Amniotic stem cell (primary cell): ENCODE results near the gene SCO1.

Experiments
- DNase-seq: peaks from one replicate; lab custom pipeline; 2025; lab: John Stamatoyannopoulos, UW

SCO1 gene

GRCh38 chr17:10652984-10653659 is 44.2 kb downstream of the SCO1 start:
- DNase-seq, result no peak

DNA sequence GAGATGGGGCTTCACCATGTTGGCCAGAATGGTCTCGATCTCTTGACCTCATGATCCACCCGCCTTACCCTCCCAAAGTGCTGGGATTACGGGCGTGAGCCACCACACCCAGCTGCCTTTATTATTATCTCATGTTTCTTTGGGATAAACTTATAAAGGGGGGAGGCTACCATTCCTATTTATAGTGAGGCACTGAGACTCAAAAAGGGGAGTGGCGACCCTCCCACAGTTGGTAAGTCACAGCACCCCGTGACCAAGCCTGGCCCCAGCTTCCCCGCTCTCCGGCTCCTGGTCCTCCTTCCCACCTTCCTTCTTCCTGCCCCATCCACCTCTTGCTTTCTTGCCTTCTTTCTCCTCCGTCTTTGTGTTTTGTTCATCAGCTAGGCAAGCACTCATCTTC is 45.4 kb downstream of the SCO1 start:
- no peak for DNase-seq

- DNase-seq, result no peak
Measured at GRCh38 chr17:10649602-10650001, 47.7 kb downstream of the SCO1 start.

DNA sequence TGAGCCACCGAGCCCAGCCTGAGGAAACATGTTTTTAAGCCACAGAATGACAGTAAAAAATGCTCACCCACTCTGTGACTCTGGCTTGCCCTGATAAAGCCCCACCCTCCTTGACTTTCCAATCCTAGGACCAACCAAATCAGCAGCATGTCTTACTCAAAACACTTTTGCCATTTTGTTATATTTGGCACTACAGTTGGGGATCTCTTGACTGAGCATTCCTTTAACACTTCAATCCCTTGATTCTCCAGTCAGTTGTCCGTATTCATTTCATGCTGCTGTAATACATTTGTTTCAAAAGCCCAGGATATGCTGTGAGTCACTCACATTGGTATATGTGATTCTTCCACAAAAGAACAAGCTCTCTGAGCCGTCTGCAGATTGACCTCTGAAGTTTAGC is 48.4 kb downstream of the SCO1 start:
- DNase-seq, result no peak

DNA sequence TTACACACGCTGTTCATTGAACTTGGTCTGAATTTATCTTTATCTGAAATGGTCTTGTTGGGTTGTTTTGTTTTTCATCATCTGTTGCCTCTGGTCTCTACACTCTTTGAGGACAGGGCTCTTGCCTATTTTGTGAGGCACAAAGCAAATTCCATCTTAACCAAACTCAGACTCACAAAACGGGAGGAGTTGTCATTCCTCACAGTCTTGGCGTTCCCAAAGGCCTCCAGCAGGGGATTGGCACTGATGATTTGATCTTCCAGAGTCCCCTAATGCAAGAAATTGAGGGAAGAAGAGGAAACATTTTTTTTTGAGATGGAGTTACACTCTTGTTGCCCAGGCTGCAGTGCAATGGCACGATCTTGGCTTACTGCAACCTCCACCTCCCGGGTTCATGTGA is 49.0 kb downstream of the SCO1 start:
- DNase-seq, result no peak

DNA sequence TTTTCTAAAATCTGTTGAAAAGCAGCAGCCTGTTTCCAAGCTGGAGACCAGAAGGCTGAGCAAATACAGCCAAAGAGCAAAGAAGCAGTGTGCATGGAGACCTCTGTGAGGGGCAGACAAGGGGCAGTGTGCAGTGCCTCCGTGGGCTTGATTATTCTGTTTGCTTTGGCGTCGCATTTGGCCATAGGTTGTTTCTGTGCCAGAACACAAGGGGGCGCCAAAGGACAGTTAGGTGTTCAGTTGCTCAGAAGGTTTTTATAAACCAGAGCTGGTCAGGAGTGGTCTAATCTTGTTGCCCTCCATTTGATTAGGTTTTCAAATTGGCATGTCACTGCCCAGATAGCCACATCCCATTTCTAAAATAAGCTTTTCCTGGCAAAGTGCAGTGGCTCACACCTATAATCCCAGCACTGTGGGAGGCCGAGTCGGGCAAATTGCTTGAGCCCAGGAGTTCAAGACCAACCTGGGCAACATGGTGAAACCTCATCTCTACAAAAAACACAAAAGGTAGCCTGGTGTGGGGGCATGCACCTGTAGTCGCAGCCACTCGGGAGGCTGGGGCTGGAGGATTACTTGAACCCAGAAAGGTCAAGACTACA is 50.8 kb downstream of the SCO1 start:
- peak; percentile 22 for DNase-seq

DNA sequence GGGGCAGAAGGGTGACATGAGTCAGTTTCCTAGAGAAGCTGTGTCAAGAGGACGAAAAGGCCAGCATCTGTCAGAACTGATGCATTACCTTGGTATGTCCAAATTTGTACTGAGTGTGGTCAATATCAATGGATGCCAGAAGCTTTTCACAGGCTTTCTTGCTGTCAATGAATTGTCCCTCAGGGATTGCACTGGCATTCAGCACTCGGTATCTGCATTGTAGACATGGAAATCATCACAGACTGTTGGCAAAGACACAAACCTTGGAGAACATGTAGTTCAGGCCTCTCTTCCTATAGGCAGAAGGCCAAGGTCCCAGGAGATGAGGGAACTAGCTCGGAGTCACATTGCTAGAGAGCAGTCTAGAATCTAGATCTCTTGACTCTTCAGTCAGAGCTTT is 56.9 kb downstream of the SCO1 start:
- no peak for DNase-seq

- DNase-seq, result no peak
Measured at GRCh38 chr17:10638151-10638550, 59.2 kb downstream of the SCO1 start.

GRCh38 chr17:10635290-10635689 is 62.0 kb downstream of the SCO1 start:
- DNase-seq, result no peak

DNA sequence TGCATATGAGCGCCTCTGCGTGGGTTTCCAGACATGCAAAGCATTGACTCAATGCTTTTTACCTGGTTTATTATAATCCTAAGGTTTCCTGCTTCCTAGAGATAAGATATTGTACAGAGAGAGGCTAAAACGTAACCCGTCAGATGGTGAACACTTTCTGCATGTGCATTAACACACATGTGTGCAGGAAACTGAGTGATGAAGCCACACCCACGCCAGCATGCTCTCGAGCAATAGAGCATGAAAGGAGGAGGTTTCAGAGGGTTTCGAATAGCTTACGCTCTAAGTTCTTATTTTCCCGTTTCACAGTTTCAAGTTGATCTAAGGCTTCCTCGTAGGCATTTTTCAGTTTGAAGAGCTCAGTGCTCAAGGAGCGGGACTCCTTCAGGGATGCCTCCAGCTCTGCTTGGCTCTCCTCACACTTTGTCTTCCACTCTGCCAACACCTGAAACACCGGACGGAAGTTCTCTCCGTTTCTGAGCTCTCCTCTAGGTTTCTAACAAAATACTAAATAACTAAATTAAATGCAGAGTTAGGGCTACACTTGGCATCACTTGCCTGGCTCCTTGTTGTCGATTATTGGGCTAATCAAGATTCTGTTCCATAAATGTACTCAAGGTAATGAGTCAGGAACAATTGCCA is 63.5 kb downstream of the SCO1 start:
- DNase-seq, result no peak

DNA sequence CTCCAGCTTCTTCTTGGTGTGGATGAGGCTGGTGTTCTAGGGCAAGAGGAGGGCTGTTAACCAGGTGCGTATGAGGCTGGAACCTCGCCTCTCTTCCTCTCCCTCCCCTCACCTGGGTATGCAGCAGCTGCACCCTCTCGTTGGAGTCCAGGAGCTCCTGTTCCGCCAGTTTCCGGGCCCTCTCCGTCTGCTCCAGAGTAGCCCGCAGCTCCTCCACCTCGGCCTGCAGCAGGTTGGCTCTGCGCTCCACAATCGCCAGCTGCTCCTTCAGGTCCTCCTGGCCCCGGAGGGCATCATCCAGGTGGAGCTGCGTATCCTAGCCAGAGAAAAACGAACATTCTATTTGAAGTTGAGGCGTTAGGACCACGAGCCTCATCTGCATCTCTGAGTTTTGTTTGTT is 65.6 kb downstream of the SCO1 start:
- DNase-seq, result no peak

DNA sequence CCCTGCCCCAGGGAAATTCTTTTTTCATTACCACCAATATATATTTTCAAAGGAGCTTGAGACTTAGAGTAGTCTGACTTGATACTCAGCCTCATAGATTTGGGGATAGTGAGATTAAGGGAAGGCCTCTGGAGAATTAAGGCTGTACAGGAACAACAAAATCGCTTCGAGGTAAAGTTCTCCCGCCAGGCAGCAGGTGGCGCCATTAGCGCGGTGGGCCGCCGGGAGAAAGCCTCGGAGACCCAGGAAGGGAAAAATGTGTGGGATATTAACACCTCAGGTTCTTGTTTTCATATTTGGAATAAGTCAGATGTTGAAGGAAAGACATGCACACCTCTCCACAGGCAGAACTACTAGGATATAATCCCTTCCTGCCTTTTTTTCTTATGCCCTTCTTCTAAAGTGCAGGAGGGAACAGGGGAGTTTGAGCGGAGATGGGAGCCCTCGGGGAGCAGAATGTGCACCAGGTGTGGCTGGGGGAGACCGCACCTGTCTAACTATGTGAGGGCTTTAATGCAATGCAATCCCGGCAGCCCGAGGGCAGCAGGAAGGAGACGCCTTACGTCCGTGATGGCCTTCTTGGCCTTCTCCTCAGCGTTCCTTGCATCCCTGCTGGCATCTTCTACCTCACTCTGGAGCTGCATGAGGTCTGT is 66.2 kb downstream of the SCO1 start:
- no peak for DNase-seq

GRCh38 chr17:10629706-10630105 is 67.6 kb downstream of the SCO1 start:
- DNase-seq, result no peak

DNA sequence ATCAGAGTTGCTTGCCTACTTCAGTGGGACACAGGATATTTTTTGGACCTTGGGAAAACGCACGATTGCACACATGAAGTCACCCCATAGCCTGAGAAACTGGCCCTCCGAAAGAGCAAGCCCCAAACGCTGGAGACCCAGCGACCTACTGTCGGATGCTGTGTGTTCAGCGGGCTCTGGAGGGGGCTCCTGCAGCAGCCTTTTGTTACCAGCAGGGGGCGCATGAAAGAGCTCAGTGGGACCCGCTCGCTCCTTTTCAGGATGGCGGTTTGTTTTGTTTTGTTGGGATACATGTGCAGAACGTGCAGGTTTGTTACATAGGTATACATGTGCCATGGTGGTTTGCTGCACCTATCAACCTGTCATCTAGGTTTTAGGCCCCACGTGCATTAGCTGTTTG is 68.6 kb downstream of the SCO1 start:
- DNase-seq, result no peak

DNA sequence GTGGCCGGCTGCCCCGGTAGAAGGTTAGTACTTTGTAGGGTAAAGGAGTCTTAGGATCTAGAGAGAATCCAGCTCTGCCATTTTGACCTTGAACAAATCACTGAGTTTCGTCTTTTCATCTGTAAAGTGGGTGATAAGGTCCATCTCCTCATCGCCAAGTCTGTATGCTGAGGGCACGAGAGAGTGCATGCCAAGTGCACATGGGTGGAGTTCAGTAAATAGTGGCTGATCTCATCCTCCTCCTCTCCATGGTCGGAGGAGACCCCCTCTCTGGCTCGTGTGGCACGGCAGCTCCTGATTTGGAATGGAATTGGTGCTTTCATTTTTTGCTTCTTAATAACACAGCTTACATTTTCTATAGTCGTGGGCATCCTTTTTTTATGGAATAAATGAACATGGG is 70.9 kb downstream of the SCO1 start:
- no peak for DNase-seq

DNA sequence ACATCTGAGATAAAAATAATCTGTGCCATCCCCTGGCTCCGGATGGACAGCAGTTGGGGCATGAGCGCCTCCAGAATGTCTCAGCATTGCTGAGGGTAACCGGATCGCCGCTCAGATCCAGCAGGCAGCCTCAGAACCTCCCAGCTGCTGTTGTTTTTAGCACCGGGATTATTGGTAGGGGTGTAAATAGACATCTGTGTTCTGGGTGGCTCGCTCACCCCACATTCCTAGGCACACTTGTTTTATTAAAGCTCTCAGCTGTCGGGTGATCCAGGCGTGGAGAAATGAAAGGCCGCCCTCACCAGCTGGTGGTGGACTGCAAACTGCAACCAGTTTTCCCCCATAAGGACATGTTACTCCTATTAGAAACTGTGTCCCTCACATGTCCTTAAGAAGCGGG is 72.4 kb downstream of the SCO1 start:
- no peak for DNase-seq

DNA sequence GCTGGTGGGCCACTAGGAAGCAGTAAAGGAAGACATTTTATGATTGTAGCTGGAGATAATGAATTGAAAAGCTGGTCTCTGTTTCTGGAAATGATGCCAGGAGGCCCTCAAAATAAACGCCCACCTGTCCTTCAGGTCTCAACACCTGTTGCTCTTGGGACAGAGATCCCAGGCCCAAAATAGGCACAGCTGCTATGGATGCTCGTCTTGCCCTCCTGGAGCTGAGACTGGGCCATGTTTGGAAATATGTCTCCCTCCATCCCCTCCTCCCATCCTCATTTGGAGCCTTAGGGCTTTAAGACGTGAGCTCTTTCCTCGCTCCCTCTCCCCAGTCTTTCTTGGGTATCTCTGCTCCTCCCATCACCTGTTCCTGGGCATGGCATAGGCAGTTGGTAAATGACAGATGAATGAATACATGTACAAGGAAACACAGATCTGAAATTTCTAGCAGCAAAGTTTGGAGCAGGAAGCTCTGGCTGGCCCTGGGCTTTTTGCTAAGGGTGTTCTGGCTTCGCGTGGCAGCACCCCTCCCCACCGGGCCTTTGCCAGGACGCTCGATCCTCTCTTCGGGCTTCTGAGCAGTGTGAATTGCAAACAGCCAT is 73.5 kb downstream of the SCO1 start:
- no peak for DNase-seq

GRCh38 chr17:10622617-10623485 is 74.5 kb downstream of the SCO1 start:
- DNase-seq, result no peak
